T-helper 17 cell (primary cell): ENCODE data around the gene LRRC59. TPM values are rescaled to one million over a fixed set of nuclear protein-coding genes. Genes with fewer than 3 reads are reported as not detected.

Experiments used
- ATAC-seq: fragments of 150-1000 bp; cut with Tn5 transposase; 2 replicates; pipeline ENCODE4 v1.10.0; 2021; ENCODE audit warnings: mild to moderate bottlenecking, moderate library complexity
- DNase-seq, 3 donors: peaks; one replicate each; pipeline versions ENCODE4 v3.0.0 to v3.0.0-alpha.2; 2020 to 2021
- H3K9me3 ChIP-seq: one replicate; pipeline ENCODE4 v1.7.0; 2013; ENCODE audit warnings: low read length, mild to moderate bottlenecking; ENCODE audit not compliant: control insufficient read depth, poor library complexity, severe bottlenecking
- H3K27ac Mint-ChIP-seq: one replicate; pipeline ENCODE4 v1.8.0; 2022; ENCODE audit warnings: mild to moderate bottlenecking, moderate library complexity, mixed read lengths
- H3K27me3 Mint-ChIP-seq: one replicate; pipeline ENCODE4 v1.8.0; 2022; ENCODE audit warnings: mixed read lengths
- H3K36me3 Mint-ChIP-seq: one replicate; pipeline ENCODE4 v1.8.0; 2022; ENCODE audit warnings: low read depth, mixed read lengths
- H3K4me1 Mint-ChIP-seq: one replicate; pipeline ENCODE4 v1.8.0; 2022; ENCODE audit warnings: mild to moderate bottlenecking, mixed read lengths
- H3K4me3 Mint-ChIP-seq: one replicate; pipeline ENCODE4 v1.8.0; 2022; ENCODE audit warnings: mild to moderate bottlenecking, moderate library complexity, mixed read lengths
- total RNA-seq, 4 donors: library from RNA in 2 of 4; stranded (reverse) in 2 of 4; gene quantifications; one replicate each; pipeline ENCODE4 v1.2.3 and lab custom pipeline; 2022 to 2026

LRRC59 gene
- total RNA-seq (10 to 100 TPM; 45.2 to 51.9 TPM), total RNA-seq (lab: John Stamatoyannopoulos, UW) (90.7 to 91.2 reads per million in 2 donors)

- Mint-ChIP-seq H3K4me3 (peak within 1 kb of the TSS; percentile 96), H3K36me3 (peaks cover 5% of the 10 kb centered on the region), H3K4me1 (peaks cover 31% of the 10 kb centered on the region), H3K27me3 (no peaks in the 10 kb centered on the region), H3K27ac (peak within 1 kb of the TSS; percentile 92)
- peak; percentile 100 for ATAC-seq
- no peaks in the 10 kb centered on the region for H3K9me3 ChIP-seq
- DNase-seq = peak; percentile 89 to 98 (median 90)
Measured at GRCh38 chr17:50397111-50397918, at the start of gene LRRC59. Gene LRRC59 (minus strand): TSS chr17:50397523. CDS start chr17:50397317, 206 bp downstream.

DNA sequence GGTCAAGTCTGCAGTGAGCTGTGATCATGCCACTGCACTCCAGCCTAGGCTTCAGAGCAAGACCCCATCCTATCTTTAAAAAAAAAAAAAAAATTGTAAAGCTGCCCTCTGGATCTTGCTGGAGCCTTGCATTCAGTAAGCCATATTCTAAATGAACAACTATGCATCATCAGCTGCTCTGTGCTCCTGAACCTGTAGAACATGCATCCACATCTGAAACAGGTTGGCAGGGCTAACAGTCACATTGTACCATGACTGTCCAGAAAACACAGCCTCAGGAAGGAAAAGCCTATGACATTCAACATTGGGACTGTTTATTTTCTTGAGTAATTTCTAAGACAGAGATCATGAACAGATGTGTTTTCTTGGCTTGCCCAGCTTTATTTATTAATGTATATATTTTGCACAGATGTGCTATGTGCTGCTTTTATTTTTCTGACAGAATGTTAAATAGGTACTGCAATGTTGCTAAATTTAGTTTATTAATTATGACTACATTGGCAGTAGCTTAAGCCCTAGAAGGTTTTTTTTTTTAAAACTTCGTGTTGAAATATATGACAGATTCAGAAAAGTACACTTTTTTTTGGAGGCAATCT lies 48.5 kb upstream of the LRRC59 start:
- Mint-ChIP-seq H3K4me3 (no peak overlapping the region), H3K27ac (no peak overlapping the region), H3K27me3 (no peaks in the 10 kb centered on the region), H3K36me3 (no peaks in the 10 kb centered on the region), H3K4me1 (peaks cover 2% of the 10 kb centered on the region)
- ATAC-seq = no peak
- H3K9me3 ChIP-seq = no peaks in the 10 kb centered on the region
- no peak for DNase-seq

DNA sequence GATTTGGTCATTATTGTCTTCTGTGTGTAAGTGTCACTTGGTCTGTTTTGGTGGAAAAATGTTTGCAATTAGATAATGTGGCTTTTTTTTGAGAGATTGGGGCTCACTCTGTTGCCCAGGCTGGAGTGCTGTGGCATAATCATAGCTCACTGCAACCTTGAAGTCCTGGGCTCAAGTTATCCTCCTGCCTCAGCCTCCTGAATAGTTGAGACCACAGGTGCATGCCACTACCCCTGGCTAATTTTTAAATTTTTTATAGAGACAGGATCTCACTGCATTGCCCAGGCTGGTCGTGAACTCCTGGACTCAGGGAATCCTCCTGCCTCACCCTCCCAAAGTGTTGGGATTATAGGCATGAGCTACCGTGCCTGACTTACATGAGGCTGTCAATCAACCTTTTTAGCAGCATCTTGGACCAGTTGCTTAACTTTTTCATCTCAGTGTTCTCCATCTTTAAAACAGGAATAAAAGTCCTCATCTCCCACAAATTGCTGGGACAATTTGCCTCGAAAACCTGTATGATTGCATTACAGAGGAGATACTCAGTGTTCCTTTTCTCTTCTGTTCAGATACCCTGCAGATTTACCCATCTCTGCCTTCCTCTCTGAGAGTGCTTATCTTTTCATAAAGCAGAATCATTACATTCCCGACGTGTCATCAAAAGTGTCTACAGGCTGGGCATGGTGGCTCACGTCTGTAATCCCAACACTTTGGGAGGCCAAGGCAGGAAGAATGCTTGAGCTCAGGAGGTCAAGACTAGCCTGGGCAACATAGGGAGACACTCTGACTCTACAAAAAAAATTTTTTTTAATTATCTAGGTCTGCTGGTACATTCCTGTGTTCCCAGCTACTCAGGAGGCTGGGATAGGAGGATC lies 47.8 kb upstream of the LRRC59 start:
- ATAC-seq (no peak), DNase-seq (no peak)
- Mint-ChIP-seq H3K27ac (no peak overlapping the region), H3K36me3 (no peaks in the 10 kb centered on the region), H3K4me1 (peaks cover 2% of the 10 kb centered on the region), H3K27me3 (no peaks in the 10 kb centered on the region), H3K4me3 (no peak overlapping the region)
- H3K9me3 ChIP-seq = no peaks in the 10 kb centered on the region

DNA sequence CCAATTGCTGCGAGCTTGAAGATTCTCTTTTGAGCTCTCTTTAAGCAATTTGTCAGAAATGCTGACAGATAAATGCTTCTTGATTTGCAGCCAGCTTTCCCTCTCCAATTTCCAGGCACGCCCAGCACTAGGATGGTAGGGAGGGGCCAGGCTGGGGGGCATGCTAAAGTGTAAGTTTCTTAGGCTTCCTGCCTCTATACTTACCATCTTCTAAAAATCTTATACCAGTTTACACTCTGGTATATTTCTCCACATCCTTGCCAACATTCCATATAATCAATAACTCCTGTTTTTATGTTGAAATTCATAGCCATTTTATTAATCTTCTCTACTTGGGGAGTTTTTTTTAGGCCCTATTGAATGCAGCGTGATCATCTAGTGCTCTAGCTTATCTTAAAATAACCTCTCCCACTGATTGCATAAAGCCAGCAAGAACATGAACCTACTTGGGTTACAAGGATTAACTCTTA lies 46.2 kb upstream of the LRRC59 start:
- H3K9me3 ChIP-seq = no peaks in the 10 kb centered on the region
- Mint-ChIP-seq H3K27ac (no peak overlapping the region), H3K4me1 (peaks cover 2% of the 10 kb centered on the region), H3K36me3 (no peaks in the 10 kb centered on the region), H3K4me3 (no peak overlapping the region), H3K27me3 (no peaks in the 10 kb centered on the region)
- DNase-seq (no peak), ATAC-seq (no peak)

GRCh38 chr17:50440838-50441829 lies 43.8 kb upstream of the LRRC59 start:
- H3K9me3 ChIP-seq = no peaks in the 10 kb centered on the region
- DNase-seq (no peak), ATAC-seq (no peak)
- no peak overlapping the region for H3K4me3 Mint-ChIP-seq
- no peaks in the 10 kb centered on the region for H3K27me3 Mint-ChIP-seq
- no peaks in the 10 kb centered on the region for H3K36me3 Mint-ChIP-seq
- H3K4me1 Mint-ChIP-seq = peaks cover 2% of the 10 kb centered on the region
- no peak overlapping the region for H3K27ac Mint-ChIP-seq

DNA sequence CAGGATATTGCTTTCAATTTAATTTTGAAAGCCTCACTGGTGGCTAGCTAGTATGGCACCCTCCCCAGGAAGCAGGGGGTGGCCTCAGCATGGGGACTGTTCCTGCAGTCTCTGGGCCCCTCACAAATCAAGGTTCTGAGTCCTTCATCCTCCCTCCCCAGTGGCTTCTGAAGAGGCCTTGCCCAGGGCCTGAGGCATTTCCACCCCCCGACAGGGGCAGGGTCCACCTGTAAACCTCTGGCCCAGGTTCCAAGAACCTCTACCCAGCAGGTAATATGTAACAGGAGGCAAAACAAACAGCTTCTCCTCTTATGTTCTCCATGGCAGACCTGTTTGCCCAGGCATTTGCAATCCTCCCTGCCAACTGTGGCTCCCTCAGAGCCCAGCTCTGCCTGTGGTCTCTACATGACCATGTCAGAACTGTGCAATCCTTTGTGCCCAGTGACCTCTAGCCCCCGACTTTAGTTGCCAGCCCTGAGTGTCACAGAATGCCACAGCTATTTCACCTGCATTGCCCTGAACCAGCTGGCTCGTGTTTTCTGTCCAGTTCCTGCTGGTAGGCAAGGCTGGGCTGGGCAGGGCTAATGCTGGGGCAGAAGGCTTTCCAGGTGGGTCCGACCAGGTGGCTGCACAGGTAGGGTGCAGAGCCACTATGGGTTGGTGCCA lies 43.0 kb upstream of the LRRC59 start:
- H3K27me3 Mint-ChIP-seq = no peaks in the 10 kb centered on the region
- H3K36me3 Mint-ChIP-seq = no peaks in the 10 kb centered on the region
- no peak for ATAC-seq
- no peak for DNase-seq
- H3K4me3 Mint-ChIP-seq = no peak overlapping the region
- H3K9me3 ChIP-seq = no peaks in the 10 kb centered on the region
- H3K4me1 Mint-ChIP-seq = peaks cover 2% of the 10 kb centered on the region
- no peak overlapping the region for H3K27ac Mint-ChIP-seq

- no peaks in the 10 kb centered on the region for H3K27me3 Mint-ChIP-seq
- H3K36me3 Mint-ChIP-seq = no peaks in the 10 kb centered on the region
- H3K4me1 Mint-ChIP-seq = no peaks in the 10 kb centered on the region
- no peak overlapping the region for H3K27ac Mint-ChIP-seq
- DNase-seq (no peak), ATAC-seq (no peak)
- H3K9me3 ChIP-seq = no peaks in the 10 kb centered on the region
- H3K4me3 Mint-ChIP-seq = no peak overlapping the region
Measured at GRCh38 chr17:50439008-50439407, 41.7 kb upstream of the LRRC59 start.

GRCh38 chr17:50437409-50437808 lies 40.1 kb upstream of the LRRC59 start:
- no peak overlapping the region for H3K4me3 Mint-ChIP-seq
- DNase-seq = no peak
- H3K27me3 Mint-ChIP-seq = no peaks in the 10 kb centered on the region
- no peaks in the 10 kb centered on the region for H3K9me3 ChIP-seq
- H3K27ac Mint-ChIP-seq = no peak overlapping the region
- H3K36me3 Mint-ChIP-seq = no peaks in the 10 kb centered on the region
- ATAC-seq = no peak
- no peaks in the 10 kb centered on the region for H3K4me1 Mint-ChIP-seq

DNA sequence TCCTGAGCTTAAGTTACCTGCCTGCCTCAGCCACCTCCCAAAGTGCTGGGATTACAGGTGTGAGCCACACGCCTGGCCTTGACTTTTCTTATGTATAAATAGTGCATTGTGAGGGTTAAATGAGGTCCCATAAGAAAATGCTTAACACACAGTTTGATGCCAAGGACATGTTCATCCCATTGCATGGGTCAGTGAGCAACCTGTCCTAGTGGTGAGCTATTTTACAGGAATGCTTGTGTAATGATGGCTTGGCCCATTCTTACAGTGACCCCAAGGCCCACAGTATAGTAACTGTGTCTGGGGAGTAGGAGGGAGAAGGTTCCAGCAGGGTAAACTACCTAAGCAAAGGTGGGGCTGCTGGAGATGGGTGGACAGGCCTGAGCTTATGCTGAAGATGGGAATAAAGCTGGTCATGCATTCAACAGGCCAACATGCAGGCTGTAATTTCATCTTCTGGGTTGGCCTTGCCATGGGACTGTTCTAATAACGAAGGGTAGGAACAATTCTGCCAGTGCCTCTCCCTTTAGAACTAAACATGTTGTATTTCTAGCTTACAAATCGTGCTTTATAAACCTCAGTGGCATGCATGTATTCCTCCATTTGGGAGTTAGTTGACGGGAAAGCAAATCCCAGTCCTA lies 34.9 kb upstream of the LRRC59 start:
- Mint-ChIP-seq H3K27me3 (no peaks in the 10 kb centered on the region), H3K36me3 (no peaks in the 10 kb centered on the region), H3K27ac (peak overlapping the region; percentile 34), H3K4me3 (no peak overlapping the region), H3K4me1 (peaks cover 2% of the 10 kb centered on the region)
- ATAC-seq (no peak), DNase-seq (no peak)
- H3K9me3 ChIP-seq = no peaks in the 10 kb centered on the region

GRCh38 chr17:50430821-50431618 lies 33.7 kb upstream of the LRRC59 start:
- DNase-seq (no peak), ATAC-seq (no peak)
- Mint-ChIP-seq H3K4me1 (peaks cover 6% of the 10 kb centered on the region), H3K4me3 (no peak overlapping the region), H3K27ac (peak overlapping the region; percentile 34), H3K27me3 (no peaks in the 10 kb centered on the region), H3K36me3 (no peaks in the 10 kb centered on the region)
- no peaks in the 10 kb centered on the region for H3K9me3 ChIP-seq

DNA sequence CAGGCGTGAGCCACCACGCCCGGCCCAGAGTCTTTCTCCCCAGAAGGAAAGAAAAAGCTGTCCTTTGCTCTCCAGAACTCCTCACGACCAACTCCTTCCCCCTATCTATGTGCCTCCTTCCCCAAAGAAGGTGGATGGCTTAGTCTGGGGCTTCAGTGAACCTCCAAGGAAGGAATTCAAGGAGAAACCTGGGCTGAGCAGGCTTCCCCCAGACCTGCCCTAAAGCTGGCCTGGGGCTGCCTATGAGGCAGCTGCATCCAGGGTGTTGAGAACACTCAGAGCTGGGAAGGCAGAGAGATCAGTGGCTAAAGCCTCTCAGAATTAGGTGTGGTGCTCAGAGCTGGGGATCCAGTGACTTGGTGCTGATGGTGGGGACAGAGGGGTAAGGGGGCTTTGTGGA lies 32.5 kb upstream of the LRRC59 start:
- Mint-ChIP-seq H3K36me3 (no peaks in the 10 kb centered on the region), H3K27ac (no peak overlapping the region), H3K27me3 (no peaks in the 10 kb centered on the region), H3K4me3 (no peak overlapping the region), H3K4me1 (peaks cover 11% of the 10 kb centered on the region)
- DNase-seq = no peak
- no peaks in the 10 kb centered on the region for H3K9me3 ChIP-seq
- no peak for ATAC-seq
